Measurements from ENCODE around the gene ITGB5. TPM values are rescaled to one million over a fixed set of nuclear protein-coding genes. Genes with fewer than 3 reads are reported as not detected.

ITGB5 gene
- polyA plus RNA-seq, 1 experiment: 393 TPM

DNA sequence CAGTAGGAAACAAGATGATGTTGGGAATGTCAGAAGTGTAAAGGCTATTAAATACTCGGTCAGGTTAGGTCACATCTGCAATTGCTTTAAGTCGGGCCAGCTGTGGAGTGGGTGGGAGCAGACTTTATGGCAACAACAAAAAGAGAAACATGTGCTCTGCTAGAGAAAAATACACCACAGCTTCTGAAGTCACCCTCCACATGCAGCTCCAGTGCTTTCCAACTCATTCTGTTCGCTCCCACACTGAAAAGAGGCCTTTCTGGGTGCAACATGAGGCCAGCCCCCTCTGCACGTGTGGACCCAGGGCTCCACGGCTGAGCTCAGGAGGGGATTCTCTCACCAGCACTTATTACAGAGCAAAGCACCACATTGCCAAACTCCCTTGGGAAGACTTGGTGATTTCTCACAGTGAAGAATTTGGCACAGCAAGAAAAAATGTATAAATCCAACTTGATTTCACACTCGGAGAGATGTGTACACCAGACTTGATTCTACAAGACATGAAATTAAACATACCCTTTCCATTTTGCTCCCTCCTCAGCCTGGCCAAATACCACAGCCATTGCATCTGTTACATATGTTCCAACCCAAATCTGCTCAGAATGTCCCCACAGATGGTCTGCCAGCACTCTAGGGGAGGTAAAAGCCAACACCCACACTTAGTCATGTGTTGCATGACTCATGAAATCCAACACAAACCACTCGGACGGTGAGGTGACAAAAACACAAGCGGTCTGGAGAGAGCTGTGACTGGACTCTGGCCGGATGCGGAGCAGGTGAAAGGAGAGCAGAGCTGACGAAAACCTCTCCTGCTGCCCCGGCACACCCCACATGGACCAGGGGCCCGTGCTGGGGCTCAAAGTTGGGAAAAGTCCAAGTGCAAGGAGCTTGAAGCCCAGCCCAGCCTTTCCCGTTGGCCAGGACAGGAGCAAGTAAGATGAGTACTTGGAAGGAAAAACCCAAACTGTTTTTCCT is 74.6 kb downstream of the ITGB5 start:
- Histone ChIP-seq H3K4me3 (ENCODE audit: low read depth, low read length) (no peak overlapping the region), H3K27me3 (ENCODE audit: control insufficient read depth, insufficient read depth, low read length) (no peaks in the 10 kb centered on the region), H3K36me3 (ENCODE audit: control insufficient read depth, insufficient read depth, low read length) (peaks cover 16% of the 10 kb centered on the region)
- ChIA-PET CTCF (interaction anchor here (1.1 to 1.7 kb wide), 4 partner anchors 15 to 89 kb away, joined by 3 to 5 read pairs (median 3); no protein-coding TSS in a partner anchor), POLR2A (interaction anchor here (0.6 to 0.9 kb wide), 3 partner anchors 17 to 72 kb away, joined by 3 to 4 read pairs (median 4); no protein-coding TSS in a partner anchor)
- TF ChIP-seq, protein P1, sequence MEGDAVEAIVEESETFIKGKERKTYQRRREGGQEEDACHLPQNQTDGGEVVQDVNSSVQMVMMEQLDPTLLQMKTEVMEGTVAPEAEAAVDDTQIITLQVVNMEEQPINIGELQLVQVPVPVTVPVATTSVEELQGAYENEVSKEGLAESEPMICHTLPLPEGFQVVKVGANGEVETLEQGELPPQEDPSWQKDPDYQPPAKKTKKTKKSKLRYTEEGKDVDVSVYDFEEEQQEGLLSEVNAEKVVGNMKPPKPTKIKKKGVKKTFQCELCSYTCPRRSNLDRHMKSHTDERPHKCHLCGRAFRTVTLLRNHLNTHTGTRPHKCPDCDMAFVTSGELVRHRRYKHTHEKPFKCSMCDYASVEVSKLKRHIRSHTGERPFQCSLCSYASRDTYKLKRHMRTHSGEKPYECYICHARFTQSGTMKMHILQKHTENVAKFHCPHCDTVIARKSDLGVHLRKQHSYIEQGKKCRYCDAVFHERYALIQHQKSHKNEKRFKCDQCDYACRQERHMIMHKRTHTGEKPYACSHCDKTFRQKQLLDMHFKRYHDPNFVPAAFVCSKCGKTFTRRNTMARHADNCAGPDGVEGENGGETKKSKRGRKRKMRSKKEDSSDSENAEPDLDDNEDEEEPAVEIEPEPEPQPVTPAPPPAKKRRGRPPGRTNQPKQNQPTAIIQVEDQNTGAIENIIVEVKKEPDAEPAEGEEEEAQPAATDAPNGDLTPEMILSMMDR (IDR thresholded peaks at IDR 0.05; ENCODE audit: insufficient read depth, low read depth, low read length): no peak
- DNase-seq (ENCODE audit: low read depth): peak; percentile 91

DNA sequence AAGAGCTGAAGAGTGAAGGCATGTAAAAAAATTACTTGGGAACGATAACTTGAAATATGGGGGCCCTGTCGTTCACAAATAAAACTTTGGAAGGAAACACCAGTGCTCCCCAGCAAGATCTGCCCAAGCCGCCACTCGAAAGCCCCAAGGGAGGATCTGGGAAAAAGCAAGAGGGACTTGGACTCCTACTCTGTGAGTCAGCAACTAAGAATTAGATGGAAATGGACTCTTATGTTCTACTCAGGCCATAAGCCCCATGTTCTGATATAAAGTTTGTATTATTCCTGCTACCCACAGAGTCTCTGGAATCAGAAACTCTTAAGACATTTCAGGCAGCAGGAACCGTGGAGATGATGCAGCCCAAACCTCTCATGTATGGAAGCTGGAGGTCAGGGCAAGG is 75.7 kb downstream of the ITGB5 start:
- H3K4me3 ChIP-seq (ENCODE audit: low read depth, low read length): no peak overlapping the region
- TF ChIP-seq, protein P1 (IDR thresholded peaks at IDR 0.05; ENCODE audit: insufficient read depth, low read depth, low read length): no peak
- ChIA-PET POLR2A (no interaction called here), CTCF (interaction anchor here (0.9 to 1.0 kb wide), 2 partner anchors 10 to 90 kb away, joined by 3 read pairs; no protein-coding TSS in a partner anchor)
- no peak for DNase-seq (ENCODE audit: low read depth)
- H3K27me3 ChIP-seq (ENCODE audit: control insufficient read depth, insufficient read depth, low read length): no peaks in the 10 kb centered on the region
- H3K36me3 ChIP-seq (ENCODE audit: control insufficient read depth, insufficient read depth, low read length): peaks cover 12% of the 10 kb centered on the region

DNA sequence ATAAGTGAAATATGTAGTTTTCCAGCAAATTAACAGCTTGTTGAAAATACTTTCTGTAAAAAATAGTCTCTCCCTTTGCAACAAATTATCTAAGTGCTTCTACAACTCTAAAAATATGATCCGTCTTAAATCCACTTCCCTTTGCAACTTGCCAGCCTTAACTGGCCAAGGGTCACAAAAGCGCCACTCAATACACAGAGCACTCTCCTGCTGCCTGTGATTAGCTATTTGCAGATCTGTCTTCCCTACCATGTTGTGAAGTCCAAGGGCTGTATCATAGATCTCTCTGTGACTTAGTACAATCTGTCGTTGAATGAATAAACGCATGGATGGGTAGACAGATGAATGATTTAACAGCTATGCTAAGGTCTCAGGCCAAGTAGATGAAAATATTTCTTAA is 76.2 kb downstream of the ITGB5 start:
- Histone ChIP-seq H3K27me3 (ENCODE audit: control insufficient read depth, insufficient read depth, low read length) (no peaks in the 10 kb centered on the region), H3K4me3 (ENCODE audit: low read depth, low read length) (no peak overlapping the region), H3K36me3 (ENCODE audit: control insufficient read depth, insufficient read depth, low read length) (peaks cover 12% of the 10 kb centered on the region)
- TF ChIP-seq, protein P1 (IDR thresholded peaks at IDR 0.05; ENCODE audit: insufficient read depth, low read depth, low read length): no peak
- CTCF ChIA-PET: interaction anchor here (0.8 to 1.0 kb wide), 3 partner anchors 9 to 90 kb away, joined by 3 to 4 read pairs (median 3); no protein-coding TSS in a partner anchor
- POLR2A ChIA-PET: no interaction called here
- no peak for DNase-seq (ENCODE audit: low read depth)

DNA sequence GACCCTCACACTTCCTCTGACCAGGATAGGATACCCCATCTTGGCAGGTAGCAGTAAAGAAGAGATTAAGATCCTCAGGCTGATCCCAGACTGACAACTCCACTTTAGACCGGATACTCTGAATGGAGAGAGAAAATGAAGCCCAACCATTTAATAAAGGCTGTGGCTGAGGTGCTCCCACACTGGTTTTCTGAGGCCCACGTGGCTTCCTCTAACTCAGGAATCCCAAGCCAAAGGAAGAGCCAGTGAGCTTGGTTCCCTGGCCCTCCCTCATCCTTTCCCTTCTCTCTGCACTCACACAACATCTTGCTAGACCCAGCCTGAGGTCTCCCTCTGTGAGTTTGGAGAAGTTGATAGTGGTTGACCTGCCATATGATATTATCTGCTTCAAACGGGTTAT is 78.1 kb downstream of the ITGB5 start:
- ChIA-PET CTCF (interaction anchor here (1.7 kb wide), 1 partner anchor 9 kb away, joined by 4 read pairs; no protein-coding TSS in a partner anchor), POLR2A (no interaction called here)
- no peaks in the 10 kb centered on the region for H3K27me3 ChIP-seq (ENCODE audit: control insufficient read depth, insufficient read depth, low read length)
- H3K36me3 ChIP-seq (ENCODE audit: control insufficient read depth, insufficient read depth, low read length): peaks cover 3% of the 10 kb centered on the region; the same call in 1 of the 2 replicates
- no peak for DNase-seq (ENCODE audit: low read depth)
- TF ChIP-seq, protein P1 (IDR thresholded peaks at IDR 0.05; ENCODE audit: insufficient read depth, low read depth, low read length): no peak
- H3K4me3 ChIP-seq (ENCODE audit: low read depth, low read length): no peak overlapping the region

DNA sequence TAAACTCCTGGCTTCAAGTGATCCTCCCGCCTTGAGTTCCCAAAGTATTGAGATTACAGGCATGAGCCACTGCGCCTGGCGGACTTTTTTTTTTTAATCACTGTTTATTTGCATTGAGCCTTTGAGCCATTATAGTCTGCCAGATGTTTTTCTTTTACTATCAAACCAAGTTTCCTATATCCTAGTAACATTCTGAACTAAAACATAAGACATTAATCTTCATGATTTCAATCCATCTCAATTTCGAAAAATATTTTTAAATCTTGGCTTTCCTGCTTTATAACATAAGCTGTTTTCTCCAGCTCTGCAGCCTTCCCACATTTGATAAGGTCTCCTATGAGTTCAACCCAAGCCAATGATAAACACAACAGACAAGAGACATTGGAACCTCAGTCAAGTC is 81.5 kb downstream of the ITGB5 start:
- Histone ChIP-seq H3K27me3 (ENCODE audit: control insufficient read depth, insufficient read depth, low read length) (no peaks in the 10 kb centered on the region), H3K4me3 (ENCODE audit: low read depth, low read length) (no peak overlapping the region), H3K36me3 (ENCODE audit: control insufficient read depth, insufficient read depth, low read length) (peaks cover 4% of the 10 kb centered on the region)
- CTCF ChIA-PET: no interaction called here
- POLR2A ChIA-PET: no interaction called here
- DNase-seq (ENCODE audit: low read depth): no peak
- TF ChIP-seq, protein P1 (IDR thresholded peaks at IDR 0.05; ENCODE audit: insufficient read depth, low read depth, low read length): no peak
